ENCODE results near the gene EPHA2. TPM values are rescaled to one million over a fixed set of nuclear protein-coding genes. Genes with fewer than 3 reads are reported as not detected.

The EPHA2 gene
- total RNA-seq, 4 donors from 2014 or later = 30.0 to 66.9 (median 35.9) TPM

DNA sequence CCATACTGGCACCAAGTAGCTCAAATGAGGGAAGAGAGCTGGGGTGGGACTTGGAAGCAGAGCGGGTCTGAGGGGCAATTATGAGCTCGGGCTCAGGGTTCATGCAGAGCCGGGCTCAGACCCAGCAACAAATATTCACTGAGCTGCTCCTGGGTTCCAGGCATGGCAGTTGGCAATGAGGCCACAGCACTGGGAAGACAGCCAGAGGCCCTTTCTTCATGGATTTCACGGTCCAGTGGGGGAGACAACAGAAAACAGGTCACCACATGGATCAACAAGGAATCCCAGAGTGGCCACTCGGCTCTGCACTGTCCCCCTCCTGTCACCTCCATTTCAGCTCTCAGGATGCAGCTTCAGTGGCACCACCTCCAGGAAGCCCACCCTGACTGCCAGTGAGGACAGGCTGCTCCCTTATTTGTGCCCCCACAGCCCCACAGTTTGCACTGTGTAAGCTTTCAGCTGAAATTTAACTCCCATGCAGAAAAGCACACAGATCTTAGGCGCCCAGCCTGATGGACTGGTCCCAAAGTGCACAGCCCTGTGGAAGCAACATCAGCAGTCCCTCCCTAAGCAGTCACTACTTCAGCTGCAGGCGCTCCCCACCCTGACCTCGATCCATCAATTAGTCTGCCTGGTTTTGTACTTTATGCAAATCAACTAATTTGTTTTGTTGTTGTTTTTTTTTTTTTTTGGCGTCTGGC lies 34.2 kb upstream of the EPHA2 start:
- no peaks in the 10 kb centered on the region for H3K36me3 ChIP-seq
- TF ChIP-seq POLR2A (IDR thresholded peaks at IDR 0.05) (no peak), CTCF (IDR thresholded peaks at IDR 0.05) (no peak), EP300 (IDR thresholded peaks at IDR 0.05) (no peak)
- no peak for DNase-seq (ENCODE audit: low spot score in 2 of 2)
- no peak overlapping the region for H3K4me3 ChIP-seq
- H3K4me1 ChIP-seq = peaks cover 0 to 39% (median 5%) of the 10 kb centered on the region in 4 donors
- no peaks in the 10 kb centered on the region for H3K27me3 ChIP-seq
- H3K9me3 ChIP-seq = no peaks in the 10 kb centered on the region
- H3K27ac ChIP-seq = peak overlapping the region in 1 of 4 donors; percentile 75
- 41 to 61% methylated on average over 9 of the region's 9 CpGs for WGBS, 2 donors

GRCh38 chr1:16189003-16189402 lies 33.1 kb upstream of the EPHA2 start:
- TF ChIP-seq CTCF (IDR thresholded peaks at IDR 0.05) (no peak), EP300 (IDR thresholded peaks at IDR 0.05) (peak in 1 of 2 donors; percentile 57), POLR2A (IDR thresholded peaks at IDR 0.05) (no peak)
- Histone ChIP-seq H3K4me3 (no peak overlapping the region), H3K9me3 (no peaks in the 10 kb centered on the region), H3K27ac (peak overlapping the region in 2 of 4 donors; percentile 56 to 75), H3K27me3 (no peaks in the 10 kb centered on the region), H3K4me1 (peaks cover 0 to 46% (median 5%) of the 10 kb centered on the region in 4 donors), H3K36me3 (no peaks in the 10 kb centered on the region)
- 28 to 35% methylated on average over 6 of the region's 6 CpGs for WGBS, 2 donors
- DNase-seq (ENCODE audit: low spot score in 2 of 2) = no peak

DNA sequence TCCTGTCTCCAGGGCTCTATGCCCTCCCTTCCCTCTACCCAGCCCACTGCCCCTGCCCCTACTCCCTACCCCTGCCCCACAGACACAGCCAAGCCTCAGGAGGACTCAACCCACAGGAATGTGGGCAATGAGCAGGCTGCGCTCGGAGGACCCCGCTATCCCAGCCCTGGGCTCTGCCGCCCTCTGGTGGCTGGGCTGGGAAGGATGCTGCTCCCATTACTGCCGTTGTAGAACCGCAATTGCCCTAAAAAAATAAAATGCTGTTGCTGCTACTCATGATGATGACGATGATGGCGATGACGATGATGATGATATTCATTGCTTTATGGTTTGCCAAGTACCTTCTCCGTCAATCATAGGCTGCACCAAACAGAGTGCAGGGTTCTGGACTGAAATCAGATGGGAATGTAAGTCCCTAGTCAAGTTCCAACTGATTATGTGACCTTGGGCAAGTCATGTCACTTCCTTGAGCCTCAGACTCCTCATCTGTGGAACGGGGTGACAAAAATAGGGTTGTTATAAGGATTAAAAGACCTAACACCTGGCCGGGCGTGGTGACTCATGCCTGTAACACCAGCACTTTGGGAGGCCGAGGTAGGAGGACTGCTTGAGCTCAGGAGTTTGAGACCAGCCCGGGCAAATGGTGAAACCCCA lies 32.0 kb upstream of the EPHA2 start:
- H3K4me1 ChIP-seq = peaks cover 0 to 57% (median 9%) of the 10 kb centered on the region in 4 donors
- DNase-seq (ENCODE audit: low spot score in 2 of 2) = peak; percentile 74 to 85

GRCh38 chr1:16186655-16187235 lies 30.9 kb upstream of the EPHA2 start:
- Histone ChIP-seq H3K9me3 (no peaks in the 10 kb centered on the region), H3K4me1 (peaks cover 3 to 68% (median 20%) of the 10 kb centered on the region in 4 donors), H3K36me3 (no peaks in the 10 kb centered on the region), H3K27me3 (no peaks in the 10 kb centered on the region), H3K4me3 (no peak overlapping the region), H3K27ac (peak overlapping the region in 1 of 4 donors; percentile 31)
- no peak for DNase-seq (ENCODE audit: low spot score in 2 of 2)
- TF ChIP-seq EP300 (IDR thresholded peaks at IDR 0.05) = no peak
- no peak for TF ChIP-seq CTCF (IDR thresholded peaks at IDR 0.05)
- WGBS, 2 donors = 74 to 93% methylated on average over 9 of the region's 9 CpGs

More for the DNA sequence above, 32.0 kb upstream of the EPHA2 start:
- H3K9me3 ChIP-seq = no peaks in the 10 kb centered on the region
- WGBS, 2 donors = 24 to 28% methylated on average over 15 of the region's 15 CpGs
- peak in 1 of 2 donors; percentile 37 for TF ChIP-seq EP300 (IDR thresholded peaks at IDR 0.05)
- TF ChIP-seq CTCF (IDR thresholded peaks at IDR 0.05) = peak; percentile 96 to 98 (median 97)
- TF ChIP-seq POLR2A (IDR thresholded peaks at IDR 0.05) = no peak
- H3K27ac ChIP-seq = peak overlapping the region in 3 of 4 donors; percentile 56 to 75 (median 56)
- no peak overlapping the region for H3K4me3 ChIP-seq
- no peaks in the 10 kb centered on the region for H3K36me3 ChIP-seq
- H3K27me3 ChIP-seq = no peaks in the 10 kb centered on the region

Data from tibial nerve (tissue), 4 donors.